Caco-2 (cell line): ENCODE data around the gene DNAJA4. TPM values are rescaled to one million over a fixed set of nuclear protein-coding genes. Genes with fewer than 3 reads are reported as not detected.

Experiments
- BruUV-seq: library from RNA; stranded (reverse); fragments of 400-500 nt; replicated peaks from 2 replicates; lab custom pipeline; 2021; lab: Mats Ljungman, UMichigan
- CTCF ChIA-PET: fragments of 300-600 bp; sonication (Branson Sonifier 250); formaldehyde crosslinking; loops from one replicate; lab custom pipeline; 2022; ENCODE audit warnings: antibody characterized with exemption; lab: Charles Lee
- POLR2A ChIA-PET: fragments of 300-600 bp; sonication (Branson Sonifier 250); formaldehyde crosslinking; loops from one replicate; lab custom pipeline; 2022; ENCODE audit warnings: antibody characterized with exemption; lab: Charles Lee
- DNase-seq, 2 experiments: peaks; one replicate each; pipeline versions ENCODE4 v3.0.0 to v3.0.0-alpha.2; 2020 to 2022
- H3K27me3 ChIP-seq: replicated peaks from 2 replicates; pipeline ENCODE4 v1.6.0; 2011; ENCODE audit warnings: low read length; ENCODE audit not compliant: control insufficient read depth, insufficient read depth
- H3K36me3 ChIP-seq: 2 replicates; pipeline ENCODE4 v1.5.1; 2011; ENCODE audit warnings: low read length; ENCODE audit not compliant: control insufficient read depth, insufficient read depth
- H3K4me1 ChIP-seq: fragments of 250-450 bp; sonication (Bioruptor Pico); 2 replicates; pipeline ENCODE4 v1.5.1; 2020; ENCODE audit warnings: mild to moderate bottlenecking
- H3K4me3 ChIP-seq: 2 replicates; pipeline ENCODE4 v1.5.1; 2011; ENCODE audit warnings: low read depth, mild to moderate bottlenecking, control low read depth, low read length
- H3K9me3 ChIP-seq: fragments of 250-450 bp; sonication (Bioruptor Pico); 2 replicates; pipeline ENCODE4 v1.5.1; 2020; ENCODE audit warnings: mild to moderate bottlenecking, moderate library complexity
- H3K27ac Mint-ChIP-seq: one replicate; pipeline ENCODE4 v1.8.0; 2022; ENCODE audit warnings: mixed read lengths; ENCODE audit not compliant: unreplicated experiment
- H3K27me3 Mint-ChIP-seq: one replicate; pipeline ENCODE4 v1.8.0; 2022; ENCODE audit warnings: mixed read lengths; ENCODE audit not compliant: insufficient read depth, unreplicated experiment
- H3K36me3 Mint-ChIP-seq: one replicate; pipeline ENCODE4 v1.8.0; 2022; ENCODE audit warnings: mild to moderate bottlenecking, mixed read lengths; ENCODE audit not compliant: insufficient read depth, unreplicated experiment
- H3K4me1 Mint-ChIP-seq: one replicate; pipeline ENCODE4 v1.8.0; 2022; ENCODE audit warnings: low read depth, mixed read lengths; ENCODE audit not compliant: unreplicated experiment
- H3K4me3 Mint-ChIP-seq: one replicate; pipeline ENCODE4 v1.8.0; 2022; ENCODE audit warnings: mild to moderate bottlenecking, moderate library complexity, mixed read lengths; ENCODE audit not compliant: unreplicated experiment
- H3K9me3 Mint-ChIP-seq: one replicate; pipeline ENCODE4 v1.8.0; 2022; ENCODE audit warnings: mixed read lengths; ENCODE audit not compliant: unreplicated experiment
- intact Hi-C: fragments of 100-400 bp; cut with micrococcal nuclease; formaldehyde crosslinking; loops from one replicate; pipeline ENCODE4 v1.10.0; 2022; ENCODE audit not compliant: unreplicated experiment
- total RNA-seq: library from RNA; stranded (reverse); gene quantifications from 2 replicates; pipeline ENCODE4 v1.2.3, GENCODE V29; 2022
- TF ChIP-seq, protein P1 (sequence below), 2 experiments: fragments of 200-600 bp in 1 of 2; IDR thresholded peaks; 1 replicate in 1 of 2; 2 replicates in 1 of 2; pipeline versions ENCODE4 v1.5.1 to v1.8.0; 2011 to 2022; ENCODE audit warnings: antibody characterized with exemption in 1 of 2, control low read depth in 1 of 2, inconsistent platforms in 1 of 2, low read depth in 1 of 2, low read length in 1 of 2, mild to moderate bottlenecking in 1 of 2, moderate library complexity in 1 of 2; ENCODE audit not compliant: insufficient read depth in 1 of 2, severe bottlenecking in 1 of 2, unreplicated experiment in 1 of 2

The DNAJA4 gene
- total RNA-seq, 1 experiment from 2014 or later = 1.1 TPM

DNA sequence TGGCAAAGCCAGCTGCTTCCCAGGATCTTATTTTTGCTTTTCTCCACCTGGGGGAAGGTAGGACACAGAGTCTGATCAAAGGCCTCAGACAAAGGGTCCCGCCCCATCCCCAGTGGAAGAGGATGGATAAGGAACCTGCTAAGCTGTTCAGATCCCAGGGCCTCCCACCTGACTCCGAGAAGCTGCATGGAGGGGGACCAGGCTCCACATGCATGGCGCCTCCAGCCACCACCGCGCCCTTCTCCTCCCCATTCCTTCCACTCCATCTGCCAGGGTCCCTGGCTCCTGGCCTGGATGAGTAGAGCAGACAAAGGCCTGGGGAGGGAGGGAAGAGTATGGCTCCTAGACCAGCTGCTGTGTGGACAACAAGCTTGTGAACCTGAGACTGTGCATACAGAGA lies 55.8 kb downstream of the DNAJA4 start:
- no peaks in the 10 kb centered on the region for H3K9me3 Mint-ChIP-seq
- BruUV-seq = no TSS peak
- Histone ChIP-seq H3K27me3 (no peaks in the 10 kb centered on the region), H3K4me1 (peaks cover 5% of the 10 kb centered on the region; the same call in 1 of the 2 replicates), H3K4me3 (no peak overlapping the region), H3K36me3 (no peaks in the 10 kb centered on the region), H3K9me3 (no peaks in the 10 kb centered on the region)
- ChIA-PET POLR2A (no interaction called here), CTCF (no interaction called here)
- no peak overlapping the region for H3K4me3 Mint-ChIP-seq
- TF ChIP-seq, protein P1, sequence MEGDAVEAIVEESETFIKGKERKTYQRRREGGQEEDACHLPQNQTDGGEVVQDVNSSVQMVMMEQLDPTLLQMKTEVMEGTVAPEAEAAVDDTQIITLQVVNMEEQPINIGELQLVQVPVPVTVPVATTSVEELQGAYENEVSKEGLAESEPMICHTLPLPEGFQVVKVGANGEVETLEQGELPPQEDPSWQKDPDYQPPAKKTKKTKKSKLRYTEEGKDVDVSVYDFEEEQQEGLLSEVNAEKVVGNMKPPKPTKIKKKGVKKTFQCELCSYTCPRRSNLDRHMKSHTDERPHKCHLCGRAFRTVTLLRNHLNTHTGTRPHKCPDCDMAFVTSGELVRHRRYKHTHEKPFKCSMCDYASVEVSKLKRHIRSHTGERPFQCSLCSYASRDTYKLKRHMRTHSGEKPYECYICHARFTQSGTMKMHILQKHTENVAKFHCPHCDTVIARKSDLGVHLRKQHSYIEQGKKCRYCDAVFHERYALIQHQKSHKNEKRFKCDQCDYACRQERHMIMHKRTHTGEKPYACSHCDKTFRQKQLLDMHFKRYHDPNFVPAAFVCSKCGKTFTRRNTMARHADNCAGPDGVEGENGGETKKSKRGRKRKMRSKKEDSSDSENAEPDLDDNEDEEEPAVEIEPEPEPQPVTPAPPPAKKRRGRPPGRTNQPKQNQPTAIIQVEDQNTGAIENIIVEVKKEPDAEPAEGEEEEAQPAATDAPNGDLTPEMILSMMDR (IDR thresholded peaks at IDR 0.05; ENCODE audit: insufficient read depth in 1 of 2, low read depth in 1 of 2, low read length in 1 of 2, severe bottlenecking in 1 of 2, unreplicated experiment in 1 of 2) = no peak
- DNase-seq = no peak
- H3K27me3 Mint-ChIP-seq = no peaks in the 10 kb centered on the region
- intact Hi-C loops = no loop called here
- peaks cover 5% of the 10 kb centered on the region for H3K4me1 Mint-ChIP-seq
- H3K27ac Mint-ChIP-seq = no peak overlapping the region
- no peaks in the 10 kb centered on the region for H3K36me3 Mint-ChIP-seq

DNA sequence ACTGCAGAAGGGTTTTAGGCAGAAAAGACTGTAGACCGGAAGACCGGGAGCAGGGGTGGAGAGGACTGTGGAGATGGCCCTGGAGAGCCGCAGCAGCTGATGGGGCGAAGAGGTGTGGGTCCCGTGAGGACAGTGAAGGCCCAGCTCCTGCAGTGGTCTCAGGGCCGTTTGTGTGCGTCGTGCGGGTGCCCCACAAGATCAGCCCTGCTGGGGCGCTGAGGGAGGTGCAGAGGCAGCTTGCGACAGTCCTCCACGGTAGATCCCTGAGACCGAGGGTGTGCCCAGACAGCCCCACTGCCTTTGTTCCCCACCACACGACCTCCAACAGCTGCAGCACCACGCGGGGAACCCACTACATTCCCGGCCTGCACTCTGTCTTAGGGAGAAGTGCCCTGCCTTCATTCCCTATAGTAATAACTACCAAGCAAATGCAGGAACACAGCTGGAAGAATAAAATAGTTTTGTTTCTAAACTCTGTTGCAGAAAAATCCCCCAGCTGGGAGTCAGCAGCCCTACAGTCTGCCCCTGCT lies 56.7 kb downstream of the DNAJA4 start:
- POLR2A ChIA-PET = no interaction called here
- Mint-ChIP-seq H3K27me3 (no peaks in the 10 kb centered on the region), H3K36me3 (no peaks in the 10 kb centered on the region), H3K9me3 (no peaks in the 10 kb centered on the region), H3K4me3 (no peak overlapping the region), H3K4me1 (peaks cover 8% of the 10 kb centered on the region), H3K27ac (no peak overlapping the region)
- no peaks in the 10 kb centered on the region for H3K36me3 ChIP-seq
- no peak overlapping the region for H3K4me3 ChIP-seq
- intact Hi-C loops = no loop called here
- BruUV-seq = no TSS peak
- H3K9me3 ChIP-seq = no peaks in the 10 kb centered on the region
- H3K4me1 ChIP-seq = peaks cover 11% of the 10 kb centered on the region
- CTCF ChIA-PET = no interaction called here
- H3K27me3 ChIP-seq = no peaks in the 10 kb centered on the region
- no peak for DNase-seq
- TF ChIP-seq, protein P1 (IDR thresholded peaks at IDR 0.05; ENCODE audit: insufficient read depth in 1 of 2, low read depth in 1 of 2, low read length in 1 of 2, severe bottlenecking in 1 of 2, unreplicated experiment in 1 of 2) = no peak

DNA sequence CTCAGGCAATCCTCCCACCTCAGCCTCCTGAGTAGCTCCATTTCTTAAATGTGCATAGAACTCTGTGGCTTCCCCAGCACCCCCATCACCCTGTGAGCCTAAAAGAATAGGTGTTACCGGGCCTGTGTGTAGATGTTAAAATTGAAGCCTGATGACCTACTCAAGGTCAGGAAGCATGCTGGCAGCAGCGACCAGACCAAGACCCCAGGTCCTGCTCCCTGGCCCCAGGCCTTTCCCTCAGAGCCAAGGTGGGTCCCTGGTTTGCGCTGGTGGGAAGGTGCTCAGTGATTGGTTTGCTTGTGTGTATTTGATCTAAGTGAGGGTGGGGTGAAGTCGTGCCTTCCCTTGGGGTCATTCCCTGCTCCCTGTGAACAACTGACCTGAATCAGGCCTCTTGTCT lies 57.4 kb downstream of the DNAJA4 start:
- CTCF ChIA-PET = no interaction called here
- no peaks in the 10 kb centered on the region for H3K27me3 Mint-ChIP-seq
- no peaks in the 10 kb centered on the region for H3K36me3 Mint-ChIP-seq
- TF ChIP-seq, protein P1 (IDR thresholded peaks at IDR 0.05; ENCODE audit: insufficient read depth in 1 of 2, low read depth in 1 of 2, low read length in 1 of 2, severe bottlenecking in 1 of 2, unreplicated experiment in 1 of 2) = no peak
- no peaks in the 10 kb centered on the region for H3K9me3 Mint-ChIP-seq
- no peak overlapping the region for H3K4me3 Mint-ChIP-seq
- intact Hi-C loops = no loop called here
- Histone ChIP-seq H3K27me3 (no peaks in the 10 kb centered on the region), H3K4me3 (no peak overlapping the region), H3K4me1 (peaks cover 11% of the 10 kb centered on the region), H3K36me3 (no peaks in the 10 kb centered on the region), H3K9me3 (no peaks in the 10 kb centered on the region)
- POLR2A ChIA-PET = no interaction called here
- H3K27ac Mint-ChIP-seq = no peak overlapping the region
- no TSS peak for BruUV-seq
- peaks cover 8% of the 10 kb centered on the region for H3K4me1 Mint-ChIP-seq
- no peak for DNase-seq
